T-cell (primary cell): ENCODE measurements around the gene HOXA3. TPM values are rescaled to one million over a fixed set of nuclear protein-coding genes. Genes with fewer than 3 reads are reported as not detected.

Experiments
- ATAC-seq, 4 experiments: fragments of 200-7000 bp in 3 of 4; fragments of 150-1000 bp in 1 of 4; cut with Tn5 transposase; replicated peaks in 1 of 4; 1 replicate in 3 of 4; 2 replicates in 1 of 4; pipeline ENCODE4 v1.10.0; 2021; ENCODE audit warnings: moderate library complexity in 3 of 4, mild to moderate bottlenecking in 2 of 4, moderate number of reproducible peaks in 1 of 4
- CTCF ChIA-PET, 2 donors: fragments of 300-600 bp; sonication (Branson Sonifier 250); formaldehyde crosslinking; loops; one replicate each; lab custom pipeline; 2022; ENCODE audit warnings: antibody characterized with exemption in 2 of 2; lab: Charles Lee
- POLR2A ChIA-PET, 2 donors: fragments of 300-600 bp; sonication (Branson Sonifier 250); formaldehyde crosslinking; loops; one replicate each; lab custom pipeline; 2022; ENCODE audit warnings: antibody characterized with exemption in 2 of 2; lab: Charles Lee
- DNase-seq, 35 experiments: peaks; one replicate each; pipeline versions ENCODE4 v3.0.0 to v3.0.0-alpha.2; 2013 to 2023
- H3K27ac ChIP-seq: one replicate; pipeline ENCODE4 v1.5.1; 2013; ENCODE audit warnings: low read length
- H3K27me3 ChIP-seq, 2 experiments: replicated peaks in 1 of 2; 1 replicate in 1 of 2; 2 replicates in 1 of 2; pipeline versions ENCODE4 v1.6.1 to v1.7.0; 2013; ENCODE audit warnings: low read length in 1 of 2, mixed read lengths in 1 of 2; ENCODE audit not compliant: control insufficient read depth in 2 of 2, insufficient read depth in 2 of 2; ENCODE audit errors: extremely low read depth in 1 of 2
- H3K36me3 ChIP-seq, 2 donors: 1 replicate in 1 of 2; 2 replicates in 1 of 2; pipeline versions ENCODE4 v1.6.1 to v1.7.0; 2013; ENCODE audit warnings: low read length in 1 of 2; ENCODE audit not compliant: control insufficient read depth in 2 of 2, insufficient read depth in 1 of 2; ENCODE audit errors: extremely low read depth in 1 of 2
- H3K4me1 ChIP-seq, 2 experiments: 1 replicate in 1 of 2; 2 replicates in 1 of 2; pipeline versions ENCODE4 v1.6.1 to v1.7.0; 2013; ENCODE audit warnings: low read length in 2 of 2, mixed read lengths in 1 of 2; ENCODE audit not compliant: insufficient read depth in 2 of 2, control insufficient read depth in 1 of 2; ENCODE audit errors: extremely low read depth in 1 of 2
- H3K4me3 ChIP-seq, 2 donors: 1 replicate in 1 of 2; 2 replicates in 1 of 2; pipeline versions ENCODE4 v1.5.1 to v1.7.0; 2013; ENCODE audit warnings: mild to moderate bottlenecking in 2 of 2, low read length in 1 of 2, moderate library complexity in 1 of 2; ENCODE audit not compliant: control insufficient read depth in 1 of 2; ENCODE audit errors: extremely low read depth in 1 of 2
- H3K9me3 ChIP-seq: 2 replicates; pipeline ENCODE4 v1.7.0; 2013
- H3K27ac Mint-ChIP-seq, 2 donors: one replicate each; pipeline ENCODE4 v1.8.0; 2020 to 2021; ENCODE audit warnings: mild to moderate bottlenecking in 2 of 2, mixed read lengths in 2 of 2
- H3K27me3 Mint-ChIP-seq, 2 donors: one replicate each; pipeline ENCODE4 v1.8.0; 2021 to 2022; ENCODE audit warnings: mixed read lengths in 2 of 2
- H3K36me3 Mint-ChIP-seq: one replicate; pipeline ENCODE4 v1.8.0; 2021; ENCODE audit warnings: mixed read lengths
- H3K4me1 Mint-ChIP-seq, 3 donors: one replicate each; pipeline ENCODE4 v1.8.0; 2020 to 2022; ENCODE audit warnings: mixed read lengths in 3 of 3, mild to moderate bottlenecking in 1 of 3
- H3K4me3 Mint-ChIP-seq, 3 donors: one replicate each; pipeline ENCODE4 v1.8.0; 2020 to 2022; ENCODE audit warnings: mild to moderate bottlenecking in 3 of 3, mixed read lengths in 3 of 3, moderate library complexity in 3 of 3
- H3K9me3 Mint-ChIP-seq, 3 donors: one replicate each; pipeline ENCODE4 v1.8.0; 2020 to 2022; ENCODE audit warnings: mixed read lengths in 3 of 3
- WGBS: methylation state at CpG from one replicate; pipeline ENCODE4 v1.1.5; 2013; ENCODE audit warnings: missing lambda C conversion rate; ENCODE audit not compliant: insufficient coverage; 5-methylcytosine and 5-hydroxymethylcytosine counted together
- total RNA-seq, 35 experiments: library from RNA in 6 of 35; stranded (reverse) in 6 of 35; fragments of 120-200 nt in 1 of 35; gene quantifications; one replicate each; pipeline versions ENCODE4 v1.2.1 to v1.2.4 and lab custom pipeline; 2013 to 2026

The HOXA3 gene
- total RNA-seq, 5 donors from 2014 or later (not counting 1 experiment from before 2014, with no cell fraction given): 0.79 to 1.4 TPM; not detected in 3

DNA sequence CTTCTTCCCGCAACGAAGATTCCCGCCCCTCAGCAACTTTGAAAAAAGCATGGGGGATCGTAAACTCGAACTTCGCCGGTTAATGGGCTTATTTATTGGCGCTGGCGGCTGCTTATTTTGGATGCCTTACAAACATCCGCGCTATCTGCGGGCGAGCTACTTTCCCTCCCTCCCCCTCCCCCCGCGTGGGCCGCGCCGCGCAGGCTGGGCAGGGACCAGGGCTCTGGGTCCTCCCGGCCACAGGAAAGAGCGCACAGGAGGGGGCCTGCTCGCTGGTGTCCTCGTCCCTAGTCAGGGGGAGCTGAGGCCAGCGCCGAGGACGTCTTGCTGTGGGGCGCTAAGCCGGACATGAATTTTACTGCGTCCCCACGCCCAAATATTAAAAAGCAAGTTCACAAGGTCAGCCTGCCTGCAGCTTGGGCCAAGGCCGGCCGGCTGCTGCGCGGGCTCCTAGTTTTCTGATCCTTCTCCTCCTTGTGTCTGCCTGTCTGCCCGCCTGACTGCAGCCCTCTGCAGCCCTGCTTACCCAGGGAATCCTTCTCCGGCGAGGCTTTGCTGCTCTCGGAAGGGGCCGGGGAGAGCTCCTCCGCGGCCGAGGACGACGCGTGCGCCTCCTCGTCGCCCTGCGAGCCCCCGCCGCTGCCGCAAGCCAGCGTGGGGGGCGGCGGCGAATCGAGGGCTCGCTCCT lies 20.6 kb upstream of the HOXA3 start:
- H3K4me1 ChIP-seq: peaks cover 13 to 56% of the 10 kb centered on the region in 2 experiments
- ChIA-PET POLR2A (interaction anchor here in 1 of 2 donors (0.6 kb wide), 1 partner anchor 10 kb away, joined by 4 read pairs; no protein-coding TSS in a partner anchor), CTCF (interaction anchor here (0.6 to 1.5 kb wide), 5 partner anchors 23 to 1308 kb away, joined by 3 to 7 read pairs (median 4); no protein-coding TSS in a partner anchor)
- peak; percentile 21 to 40 (median 30) for ATAC-seq
- no peaks in the 10 kb centered on the region for H3K9me3 ChIP-seq
- H3K4me3 ChIP-seq: peak overlapping the region; percentile 33 to 79
- no peaks in the 10 kb centered on the region for H3K36me3 ChIP-seq
- peaks cover 10 to 91% of the 10 kb centered on the region in 2 experiments for H3K27me3 ChIP-seq
- WGBS: 1% methylated on average over 49 of the region's 58 CpGs
- no peaks in the 10 kb centered on the region for H3K9me3 Mint-ChIP-seq
- peak in 6 of 35 experiments; percentile 2 to 26 (median 16) for DNase-seq
- H3K4me1 Mint-ChIP-seq: peaks cover 24 to 35% (median 34%) of the 10 kb centered on the region in 3 donors
- no peak overlapping the region for H3K27ac ChIP-seq
- no peak overlapping the region for H3K27ac Mint-ChIP-seq
- peaks cover 46 to 78% of the 10 kb centered on the region in 2 donors for H3K27me3 Mint-ChIP-seq
- H3K4me3 Mint-ChIP-seq: peak overlapping the region in 2 of 3 donors; percentile 21 to 72
- H3K36me3 Mint-ChIP-seq: no peaks in the 10 kb centered on the region

DNA sequence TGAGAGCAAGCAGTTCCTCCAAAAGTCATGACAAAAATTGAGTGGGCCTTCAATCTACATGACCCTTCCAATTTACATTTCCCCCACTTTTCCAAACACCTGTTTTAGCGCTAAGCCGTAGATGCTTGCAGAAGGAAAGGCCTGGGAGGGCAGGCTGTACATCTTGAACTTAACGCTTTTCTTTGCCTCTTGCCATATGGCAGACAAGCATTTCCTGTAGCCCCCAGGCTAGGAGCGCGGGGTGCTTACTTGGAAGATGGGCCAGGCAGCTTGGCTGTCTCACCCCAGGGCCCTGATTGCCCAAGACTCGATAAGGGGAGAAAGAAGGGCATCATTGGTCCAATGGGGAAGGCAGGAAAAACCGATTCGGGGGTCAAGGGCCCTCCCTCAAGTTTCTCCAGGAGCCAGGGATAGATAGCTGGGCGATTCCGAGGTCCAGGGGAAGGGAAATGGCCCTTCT lies 20.0 kb upstream of the HOXA3 start:
- ATAC-seq: no peak
- ChIA-PET CTCF (interaction anchor here (1.2 to 1.5 kb wide), 3 partner anchors 10 to 24 kb away, joined by 3 to 7 read pairs (median 6); no protein-coding TSS in a partner anchor), POLR2A (no interaction called here)
- no peak overlapping the region for H3K27ac ChIP-seq
- peak overlapping the region in 1 of 2 donors; percentile 79 for H3K4me3 ChIP-seq
- H3K9me3 ChIP-seq: no peaks in the 10 kb centered on the region
- H3K36me3 Mint-ChIP-seq: no peaks in the 10 kb centered on the region
- H3K4me1 Mint-ChIP-seq: peaks cover 24 to 35% (median 34%) of the 10 kb centered on the region in 3 donors
- peaks cover 46 to 78% of the 10 kb centered on the region in 2 donors for H3K27me3 Mint-ChIP-seq
- peaks cover 13 to 56% of the 10 kb centered on the region in 2 experiments for H3K4me1 ChIP-seq
- no peaks in the 10 kb centered on the region for H3K36me3 ChIP-seq
- H3K27me3 ChIP-seq: peaks cover 16 to 91% of the 10 kb centered on the region in 2 experiments
- 11% methylated on average over 5 of the region's 10 CpGs for WGBS
- peak overlapping the region; percentile 35 to 72 (median 58) for H3K4me3 Mint-ChIP-seq
- peak overlapping the region in 1 of 2 donors; percentile 31 for H3K27ac Mint-ChIP-seq
- DNase-seq: peak in 6 of 35 experiments; percentile 1 to 23 (median 10)
- no peaks in the 10 kb centered on the region for H3K9me3 Mint-ChIP-seq

- H3K27me3 Mint-ChIP-seq: peaks cover 51 to 78% of the 10 kb centered on the region in 2 donors
- Histone ChIP-seq H3K4me3 (peak overlapping the region in 1 of 2 donors; percentile 11), H3K27me3 (peaks cover 17 to 91% of the 10 kb centered on the region in 2 experiments), H3K27ac (no peak overlapping the region), H3K36me3 (no peaks in the 10 kb centered on the region), H3K9me3 (no peaks in the 10 kb centered on the region), H3K4me1 (peaks cover 13 to 61% of the 10 kb centered on the region in 2 experiments)
- ChIA-PET POLR2A (no interaction called here), CTCF (interaction anchor here in 1 of 2 donors (0.7 to 1.2 kb wide), 2 partner anchors 9 to 482 kb away, joined by 3 read pairs; no protein-coding TSS in a partner anchor)
- H3K36me3 Mint-ChIP-seq: no peaks in the 10 kb centered on the region
- peak overlapping the region; percentile 35 to 72 (median 58) for H3K4me3 Mint-ChIP-seq
- ATAC-seq (no peak), DNase-seq (peak in 2 of 35 experiments; percentile 13 to 32)
- 8% methylated on average over 28 of the region's 30 CpGs for WGBS
- no peaks in the 10 kb centered on the region for H3K9me3 Mint-ChIP-seq
- H3K4me1 Mint-ChIP-seq: peaks cover 27 to 40% (median 39%) of the 10 kb centered on the region in 3 donors
- H3K27ac Mint-ChIP-seq: peak overlapping the region in 1 of 2 donors; percentile 50
These were observed 19.4 kb upstream of the HOXA3 start for GRCh38 chr7:27171637-27172314.

DNA sequence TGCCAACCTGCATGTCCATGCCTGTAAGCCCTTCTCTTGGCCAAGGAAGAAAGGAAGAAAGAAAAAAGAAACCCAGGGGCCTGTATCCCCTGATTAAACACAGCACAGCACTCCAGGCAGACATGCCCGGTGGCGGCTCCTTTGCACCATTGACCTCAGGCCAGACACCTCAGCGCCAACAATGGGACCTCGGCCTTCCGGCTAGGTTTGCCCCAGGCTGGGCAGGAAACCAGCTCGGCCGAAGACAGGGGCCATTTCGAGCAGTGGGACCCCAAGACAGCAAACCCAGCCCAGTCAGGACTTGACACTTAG lies 18.9 kb upstream of the HOXA3 start:
- no peak overlapping the region for H3K4me3 ChIP-seq
- ChIA-PET POLR2A (no interaction called here), CTCF (interaction anchor here in 1 of 2 donors (0.7 to 1.2 kb wide), 2 partner anchors 9 to 481 kb away, joined by 3 read pairs; no protein-coding TSS in a partner anchor)
- peaks cover 29 to 41% (median 40%) of the 10 kb centered on the region in 3 donors for H3K4me1 Mint-ChIP-seq
- ATAC-seq (no peak), DNase-seq (no peak)
- H3K4me1 ChIP-seq: peaks cover 15 to 66% of the 10 kb centered on the region in 2 experiments
- peaks cover 17 to 91% of the 10 kb centered on the region in 2 experiments for H3K27me3 ChIP-seq
- no peaks in the 10 kb centered on the region for H3K36me3 Mint-ChIP-seq
- peak overlapping the region in 1 of 3 donors; percentile 72 for H3K4me3 Mint-ChIP-seq
- no peaks in the 10 kb centered on the region for H3K9me3 ChIP-seq
- H3K27me3 Mint-ChIP-seq: peaks cover 55 to 78% of the 10 kb centered on the region in 2 donors
- H3K36me3 ChIP-seq: no peaks in the 10 kb centered on the region
- WGBS: 16% methylated on average over 8 of the region's 8 CpGs
- H3K27ac ChIP-seq: no peak overlapping the region
- no peaks in the 10 kb centered on the region for H3K9me3 Mint-ChIP-seq
- H3K27ac Mint-ChIP-seq: peak overlapping the region in 1 of 2 donors; percentile 50

DNA sequence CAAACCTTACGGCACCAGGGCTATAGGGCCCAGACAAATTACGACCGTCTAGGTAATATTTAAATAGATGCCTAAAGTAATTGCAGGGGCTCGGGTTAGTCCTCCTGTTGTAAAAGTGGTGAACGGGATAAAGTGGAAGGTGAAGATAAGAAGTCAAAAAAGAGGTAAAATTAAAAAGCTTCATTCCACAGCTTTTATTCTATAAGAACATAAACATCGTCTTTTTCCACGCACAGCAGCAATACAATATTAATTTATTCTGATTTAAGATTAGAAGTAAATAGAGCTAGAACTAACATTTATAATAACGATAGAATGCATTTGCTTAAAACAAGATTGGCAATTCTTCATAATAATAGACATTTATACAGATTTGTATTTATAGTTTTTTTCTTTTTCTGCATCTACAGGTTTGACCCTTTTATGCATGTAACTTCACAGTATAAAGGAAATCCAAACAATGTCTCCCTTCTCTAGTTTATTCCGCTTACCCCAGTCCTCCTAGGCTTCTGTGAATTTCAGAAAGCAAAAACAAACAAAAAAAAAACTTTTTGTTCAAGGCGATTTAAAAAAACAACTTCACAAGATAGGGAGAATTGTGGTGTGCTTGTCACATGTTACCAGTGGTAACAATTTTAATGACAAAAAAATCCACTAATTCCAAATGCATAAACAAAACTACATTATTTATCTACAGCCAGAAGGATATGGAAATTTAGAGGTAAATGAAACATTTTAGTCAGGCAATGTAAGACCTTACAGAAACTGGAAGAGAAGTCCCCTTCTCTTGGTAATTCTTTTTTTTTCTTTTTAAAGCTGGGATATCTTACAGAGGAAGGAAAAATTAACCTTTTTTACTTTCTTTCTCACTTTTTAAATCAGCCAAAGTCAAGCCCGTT lies 18.3 kb upstream of the HOXA3 start:
- CTCF ChIA-PET: interaction anchor here in 1 of 2 donors (0.7 to 1.3 kb wide), 4 partner anchors 8 to 480 kb away, joined by 3 read pairs; no protein-coding TSS in a partner anchor
- no peak overlapping the region for H3K27ac Mint-ChIP-seq

More for the DNA sequence above, 18.3 kb upstream of the HOXA3 start:
- H3K9me3 Mint-ChIP-seq: no peaks in the 10 kb centered on the region
- Histone ChIP-seq H3K36me3 (no peaks in the 10 kb centered on the region), H3K4me3 (no peak overlapping the region), H3K4me1 (peaks cover 15 to 72% of the 10 kb centered on the region in 2 experiments), H3K27me3 (peaks cover 17 to 91% of the 10 kb centered on the region in 2 experiments), H3K9me3 (no peaks in the 10 kb centered on the region), H3K27ac (no peak overlapping the region)
- H3K4me3 Mint-ChIP-seq: no peak overlapping the region
- WGBS: 0% methylated on average over 1 of the region's 11 CpGs
- no peak for DNase-seq
- no peaks in the 10 kb centered on the region for H3K36me3 Mint-ChIP-seq
- ATAC-seq: no peak
- H3K4me1 Mint-ChIP-seq: peaks cover 32 to 45% (median 44%) of the 10 kb centered on the region in 3 donors
- POLR2A ChIA-PET: interaction anchor here in 1 of 2 donors (0.5 kb wide), 1 partner anchor 14 kb away, joined by 5 read pairs; the partner anchor contains the start of gene HOXA7
- H3K27me3 Mint-ChIP-seq: peaks cover 59 to 76% of the 10 kb centered on the region in 2 donors
